ENCODE data around the gene C4orf46.

- TF ChIP-seq CTCF (IDR thresholded peaks at IDR 0.05) (no peak), POLR2A (IDR thresholded peaks at IDR 0.05) (no peak)
Observed at GRCh38 chr4:158636619-158637018, 35.1 kb downstream of the C4orf46 start.

Data from adrenal gland (tissue), 5 donors.